ENCODE measurements around the gene MVK. TPM values are rescaled to one million over a fixed set of nuclear protein-coding genes. Genes with fewer than 3 reads are reported as not detected.
"Not testable (repeated sequence)": the region's sequence is repeated elsewhere in the genome, so short reads cannot be mapped to it uniquely, and the experiment has no call there.

MVK gene
- total RNA-seq, 3 donors from 2014 or later: 8.8 to 18.4 (median 17.6) TPM

GRCh38 chr12:109600481-109600880 lies 26.9 kb downstream of the MVK start:
- Histone ChIP-seq H3K9me3 (no peaks in the 10 kb centered on the region), H3K4me1 (peaks cover 0 to 4% of the 10 kb centered on the region in 2 donors), H3K36me3 (no peaks in the 10 kb centered on the region), H3K4me3 (no peak overlapping the region), H3K27ac (no peak overlapping the region), H3K27me3 (no peaks in the 10 kb centered on the region)
- TF ChIP-seq CTCF (IDR thresholded peaks at IDR 0.05): no peak
- DNase-seq (ENCODE audit: low spot score in 2 of 2): no peak
- intact Hi-C loops (cut with DNase I; ENCODE audit: low total_unique reads): no loop called here

- H3K4me1 ChIP-seq: peaks cover 0 to 4% of the 10 kb centered on the region in 2 donors
- H3K36me3 ChIP-seq: no peaks in the 10 kb centered on the region
- no peaks in the 10 kb centered on the region for H3K27me3 ChIP-seq
- TF ChIP-seq CTCF (IDR thresholded peaks at IDR 0.05) (no peak), POLR2AphosphoS5 (IDR thresholded peaks at IDR 0.05) (no peak), POLR2A (IDR thresholded peaks at IDR 0.05) (no peak)
- no peak overlapping the region for H3K4me3 ChIP-seq
- no peak overlapping the region for H3K27ac ChIP-seq
- no peak for DNase-seq (ENCODE audit: low spot score in 2 of 2)
- intact Hi-C loops (cut with DNase I; ENCODE audit: low total_unique reads): no loop called here
- H3K9me3 ChIP-seq: no peaks in the 10 kb centered on the region
Measured at GRCh38 chr12:109600995-109601394, 27.4 kb downstream of the MVK start.

GRCh38 chr12:109601557-109601956 lies 28.0 kb downstream of the MVK start:
- intact Hi-C loops (cut with DNase I; ENCODE audit: low total_unique reads): no loop called here
- DNase-seq (ENCODE audit: low spot score in 2 of 2): no peak
- Histone ChIP-seq H3K36me3 (no peaks in the 10 kb centered on the region), H3K27ac (no peak overlapping the region), H3K9me3 (no peaks in the 10 kb centered on the region), H3K27me3 (no peaks in the 10 kb centered on the region), H3K4me3 (no peak overlapping the region), H3K4me1 (peaks cover 0 to 4% of the 10 kb centered on the region in 2 donors)
- TF ChIP-seq POLR2AphosphoS5 (IDR thresholded peaks at IDR 0.05) (no peak), POLR2A (IDR thresholded peaks at IDR 0.05) (no peak), CTCF (IDR thresholded peaks at IDR 0.05) (no peak)

- H3K4me1 ChIP-seq; H3K27ac ChIP-seq; intact Hi-C loops (cut with DNase I; ENCODE audit: low total_unique reads); DNase-seq (ENCODE audit: low spot score in 2 of 2); H3K36me3 ChIP-seq; H3K27me3 ChIP-seq; H3K9me3 ChIP-seq; H3K4me3 ChIP-seq: not testable (repeated sequence)
Measured at GRCh38 chr12:109602132-109602531, 28.5 kb downstream of the MVK start.

- Histone ChIP-seq H3K27ac (no peak overlapping the region), H3K36me3 (no peaks in the 10 kb centered on the region), H3K9me3 (no peaks in the 10 kb centered on the region), H3K4me3 (no peak overlapping the region), H3K4me1 (no peaks in the 10 kb centered on the region), H3K27me3 (peaks cover 0 to under 1% of the 10 kb centered on the region in 2 donors)
- intact Hi-C loops (cut with DNase I; ENCODE audit: low total_unique reads): no loop called here
- no peak for TF ChIP-seq CTCF (IDR thresholded peaks at IDR 0.05)
- TF ChIP-seq POLR2A (IDR thresholded peaks at IDR 0.05): no peak
- TF ChIP-seq POLR2AphosphoS5 (IDR thresholded peaks at IDR 0.05): no peak
- no peak for DNase-seq (ENCODE audit: low spot score in 2 of 2)
Measured at GRCh38 chr12:109604132-109604585, 30.6 kb downstream of the MVK start.

GRCh38 chr12:109605016-109605415 lies 31.4 kb downstream of the MVK start:
- Histone ChIP-seq H3K9me3 (no peaks in the 10 kb centered on the region), H3K36me3 (no peaks in the 10 kb centered on the region), H3K4me1 (no peaks in the 10 kb centered on the region), H3K4me3 (no peak overlapping the region), H3K27ac (no peak overlapping the region), H3K27me3 (peaks cover 0 to 5% of the 10 kb centered on the region in 2 donors)
- intact Hi-C loops (cut with DNase I; ENCODE audit: low total_unique reads): no loop called here
- no peak for DNase-seq (ENCODE audit: low spot score in 2 of 2)
- TF ChIP-seq CTCF (IDR thresholded peaks at IDR 0.05): no peak
- no peak for TF ChIP-seq POLR2A (IDR thresholded peaks at IDR 0.05)
- no peak for TF ChIP-seq POLR2AphosphoS5 (IDR thresholded peaks at IDR 0.05)

Data from breast epithelium (tissue), 4 donors.